Keratinocyte (primary cell): ENCODE results near the gene TENM3. TPM values are rescaled to one million over a fixed set of nuclear protein-coding genes. Genes with fewer than 3 reads are reported as not detected.

Experiments used
- DNase-seq: peaks from one replicate; pipeline ENCODE4 v3.0.0-alpha.2; 2011; ENCODE audit warnings: low read depth, missing footprints, low spot score
- FAIRE-seq: peaks from 2 replicates; lab custom pipeline; 2011; peaks lifted over from hg19 to GRCh38; lab: Jason Lieb, UNC
- H2AFZ ChIP-seq: 2 replicates; pipeline ENCODE4 v1.6.0; 2012; ENCODE audit warnings: low read length, control low read depth, inconsistent platforms; ENCODE audit not compliant: control insufficient read depth
- H3K27ac ChIP-seq: 2 replicates; pipeline ENCODE4 v1.5.1; 2011; ENCODE audit warnings: low read length; ENCODE audit not compliant: control insufficient read depth, insufficient read depth
- H3K27me3 ChIP-seq: 3 replicates; pipeline ENCODE4 v1.6.0; 2011; ENCODE audit warnings: low read length; ENCODE audit not compliant: control insufficient read depth, insufficient read depth; ENCODE audit errors: extremely low read depth
- H3K36me3 ChIP-seq, 2 experiments: 2 replicates in 1 of 2; 3 replicates in 1 of 2; pipeline ENCODE4 v1.5.1; 2011; ENCODE audit warnings: low read length in 2 of 2, mild to moderate bottlenecking in 1 of 2; ENCODE audit not compliant: control insufficient read depth in 2 of 2, insufficient read depth in 2 of 2; ENCODE audit errors: extremely low read depth in 1 of 2
- H3K4me1 ChIP-seq: 3 replicates; pipeline ENCODE4 v1.5.1; 2011; ENCODE audit warnings: low read length; ENCODE audit not compliant: control insufficient read depth, insufficient read depth; ENCODE audit errors: extremely low read depth
- H3K4me2 ChIP-seq: 3 replicates; pipeline ENCODE4 v1.6.0; 2011; ENCODE audit warnings: low read depth, low read length; ENCODE audit not compliant: control insufficient read depth, insufficient read depth; ENCODE audit errors: extremely low read depth
- H3K4me3 ChIP-seq, 3 experiments: fragments of 200-600 bp in 1 of 3; sonication (generic) in 1 of 3; 2 replicates in 2 of 3; 3 replicates in 1 of 3; pipeline ENCODE4 v1.5.1; 2011 to 2016; ENCODE audit warnings: low read length in 3 of 3, mild to moderate bottlenecking in 3 of 3, control low read depth in 2 of 3, inconsistent platforms in 1 of 3, low read depth in 1 of 3, mixed read lengths in 1 of 3, mixed run types in 1 of 3, moderate library complexity in 1 of 3; ENCODE audit not compliant: control insufficient read depth in 2 of 3, insufficient read depth in 2 of 3; ENCODE audit errors: extremely low read depth in 1 of 3
- H3K79me2 ChIP-seq: 2 replicates; pipeline ENCODE4 v1.6.0; 2012; ENCODE audit warnings: low read length; ENCODE audit not compliant: control insufficient read depth, insufficient read depth
- H3K9ac ChIP-seq: 3 replicates; pipeline ENCODE4 v1.6.0; 2011; ENCODE audit warnings: low read length; ENCODE audit not compliant: control insufficient read depth, insufficient read depth; ENCODE audit errors: extremely low read depth
- H3K9me1 ChIP-seq: 3 replicates; pipeline ENCODE4 v1.6.0; 2011; ENCODE audit warnings: low read length; ENCODE audit not compliant: control insufficient read depth, insufficient read depth; ENCODE audit errors: extremely low read depth
- H3K9me3 ChIP-seq: 2 replicates; pipeline ENCODE4 v1.5.1; 2012; ENCODE audit warnings: low read depth, low read length; ENCODE audit not compliant: control insufficient read depth
- H4K20me1 ChIP-seq: 3 replicates; pipeline ENCODE4 v1.6.0; 2011; ENCODE audit warnings: low read length; ENCODE audit not compliant: control insufficient read depth, insufficient read depth; ENCODE audit errors: extremely low read depth
- EZH2 ChIP-seq: IDR thresholded peaks from one replicate; pipeline ENCODE4 v1.6.1; 2012; ENCODE audit warnings: inconsistent platforms, mild to moderate bottlenecking, low read length, moderate library complexity
- dilution Hi-C: fragments of 300-500 bp; cut with MboI; formaldehyde crosslinking; loops from one replicate; pipeline ENCODE4 v1.7.0; 2020; ENCODE audit warnings: low sequenced_read_pairs; ENCODE audit not compliant: extremely low pct_ligation_motif_present
- polyA plus RNA-seq, 5 experiments: library from polyadenylated mRNA; depleted of rRNA in 3 of 5; stranded (reverse) in 3 of 5; stranded (forward) in 1 of 5; unstranded in 1 of 5; fragments of >200 nt; gene quantifications; 1 replicate in 1 of 5; 2 replicates in 3 of 5; 3 replicates in 1 of 5; pipeline versions ENCODE4 v1.2.1 to v1.2.3, GENCODE V29; 2011 to 2012; ENCODE audit warnings: missing spikeins in 2 of 5, low read depth in 1 of 5, low replicate concordance in 1 of 5
- TF ChIP-seq, protein P1 (sequence below), 3 experiments: IDR thresholded peaks in 1 of 3; conservative IDR thresholded peaks in 1 of 3; optimal IDR thresholded peaks in 1 of 3; 2 replicates in 2 of 3; 3 replicates in 1 of 3; pipeline versions ENCODE3 to v1.5.1; 2011; ENCODE audit warnings: low read length in 3 of 3, mild to moderate bottlenecking in 3 of 3, moderate library complexity in 2 of 3, control low read depth in 1 of 3, inconsistent platforms in 1 of 3; ENCODE audit not compliant: insufficient read depth in 2 of 3; ENCODE audit errors: extremely low read depth in 1 of 3

Gene TENM3
- polyA plus RNA-seq, 1 donor (not counting 4 experiments of a cell fraction or from before 2014, with no cell fraction given), result 17.0 TPM

DNA sequence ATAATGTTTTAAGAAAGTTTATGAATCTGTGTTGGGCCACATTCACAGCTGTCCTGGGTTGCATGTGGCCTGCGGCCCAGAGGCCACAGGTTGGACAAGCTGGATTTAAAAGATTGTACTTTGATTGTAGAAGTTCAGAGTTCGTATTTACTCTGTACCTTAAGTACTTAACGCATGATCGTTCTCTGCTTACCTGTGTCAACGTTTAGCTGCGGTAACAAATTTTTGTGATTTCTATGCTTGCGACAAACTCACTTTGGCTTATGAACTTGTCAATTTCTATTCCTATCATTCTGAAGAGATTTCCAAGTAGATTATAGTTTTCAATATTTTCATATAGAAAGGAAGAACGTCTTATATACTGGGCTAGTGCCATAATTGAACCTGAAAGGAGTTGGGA lies 285.6 kb downstream of the TENM3 start:
- H3K9ac ChIP-seq, result no peak overlapping the region
- H2AFZ ChIP-seq, result no peak overlapping the region
- H3K79me2 ChIP-seq, result no peaks in the 10 kb centered on the region
- FAIRE-seq (no peak), DNase-seq (no peak)
- dilution Hi-C loops, result no loop called here
- no peak overlapping the region for H3K4me3 ChIP-seq
- peaks cover 3% of the 10 kb centered on the region for H3K4me1 ChIP-seq
- H3K9me1 ChIP-seq, result no peaks in the 10 kb centered on the region
- no peaks in the 10 kb centered on the region for H4K20me1 ChIP-seq
- no peaks in the 10 kb centered on the region for H3K9me3 ChIP-seq
- H3K27me3 ChIP-seq, result no peaks in the 10 kb centered on the region
- H3K36me3 ChIP-seq, result no peaks in the 10 kb centered on the region
- no peak overlapping the region for H3K4me2 ChIP-seq
- TF ChIP-seq, protein P1, sequence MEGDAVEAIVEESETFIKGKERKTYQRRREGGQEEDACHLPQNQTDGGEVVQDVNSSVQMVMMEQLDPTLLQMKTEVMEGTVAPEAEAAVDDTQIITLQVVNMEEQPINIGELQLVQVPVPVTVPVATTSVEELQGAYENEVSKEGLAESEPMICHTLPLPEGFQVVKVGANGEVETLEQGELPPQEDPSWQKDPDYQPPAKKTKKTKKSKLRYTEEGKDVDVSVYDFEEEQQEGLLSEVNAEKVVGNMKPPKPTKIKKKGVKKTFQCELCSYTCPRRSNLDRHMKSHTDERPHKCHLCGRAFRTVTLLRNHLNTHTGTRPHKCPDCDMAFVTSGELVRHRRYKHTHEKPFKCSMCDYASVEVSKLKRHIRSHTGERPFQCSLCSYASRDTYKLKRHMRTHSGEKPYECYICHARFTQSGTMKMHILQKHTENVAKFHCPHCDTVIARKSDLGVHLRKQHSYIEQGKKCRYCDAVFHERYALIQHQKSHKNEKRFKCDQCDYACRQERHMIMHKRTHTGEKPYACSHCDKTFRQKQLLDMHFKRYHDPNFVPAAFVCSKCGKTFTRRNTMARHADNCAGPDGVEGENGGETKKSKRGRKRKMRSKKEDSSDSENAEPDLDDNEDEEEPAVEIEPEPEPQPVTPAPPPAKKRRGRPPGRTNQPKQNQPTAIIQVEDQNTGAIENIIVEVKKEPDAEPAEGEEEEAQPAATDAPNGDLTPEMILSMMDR (optimal IDR thresholded peaks at IDR 0.05 in 1 of 3, IDR thresholded peaks at IDR 0.05 in 1 of 3, conservative IDR thresholded peaks at IDR 0.05 in 1 of 3; ENCODE audit: extremely low read depth in 1 of 3, insufficient read depth in 2 of 3, low read length in 3 of 3), result no peak
- TF ChIP-seq EZH2, result no peak
- no peak overlapping the region for H3K27ac ChIP-seq

GRCh38 chr4:182530451-182530850 lies 287.2 kb downstream of the TENM3 start:
- Histone ChIP-seq H3K4me2 (no peak overlapping the region), H3K27me3 (no peaks in the 10 kb centered on the region), H3K79me2 (no peaks in the 10 kb centered on the region), H3K4me1 (peaks cover 17% of the 10 kb centered on the region), H3K4me3 (no peak overlapping the region), H3K9me3 (no peaks in the 10 kb centered on the region), H2AFZ (no peak overlapping the region), H3K9ac (no peak overlapping the region), H3K36me3 (no peaks in the 10 kb centered on the region), H3K9me1 (no peaks in the 10 kb centered on the region), H3K27ac (no peak overlapping the region), H4K20me1 (no peaks in the 10 kb centered on the region)
- DNase-seq, result no peak
- TF ChIP-seq, protein P1 (optimal IDR thresholded peaks at IDR 0.05 in 1 of 3, IDR thresholded peaks at IDR 0.05 in 1 of 3, conservative IDR thresholded peaks at IDR 0.05 in 1 of 3; ENCODE audit: extremely low read depth in 1 of 3, insufficient read depth in 2 of 3, low read length in 3 of 3), result no peak
- TF ChIP-seq EZH2, result no peak
- FAIRE-seq, result no peak
- dilution Hi-C loops, result no loop called here
